T-cell (primary cell): Measurements from ENCODE around the gene VCX2. TPM values are rescaled to one million over a fixed set of nuclear protein-coding genes. Genes with fewer than 3 reads are reported as not detected.
"Not testable (repeated sequence)": the region's sequence is repeated elsewhere in the genome, so short reads cannot be mapped to it uniquely, and the experiment has no call there.

Experiments
- ATAC-seq, 4 experiments: fragments of 200-7000 bp in 3 of 4; fragments of 150-1000 bp in 1 of 4; cut with Tn5 transposase; replicated peaks in 1 of 4; 1 replicate in 3 of 4; 2 replicates in 1 of 4; pipeline ENCODE4 v1.10.0; 2021; ENCODE audit warnings: moderate library complexity in 3 of 4, mild to moderate bottlenecking in 2 of 4, moderate number of reproducible peaks in 1 of 4
- CTCF ChIA-PET, 2 donors: fragments of 300-600 bp; sonication (Branson Sonifier 250); formaldehyde crosslinking; loops; one replicate each; lab custom pipeline; 2022; ENCODE audit warnings: antibody characterized with exemption in 2 of 2; lab: Charles Lee
- POLR2A ChIA-PET, 2 donors: fragments of 300-600 bp; sonication (Branson Sonifier 250); formaldehyde crosslinking; loops; one replicate each; lab custom pipeline; 2022; ENCODE audit warnings: antibody characterized with exemption in 2 of 2; lab: Charles Lee
- DNase-seq, 35 experiments: peaks; one replicate each; pipeline versions ENCODE4 v3.0.0 to v3.0.0-alpha.2; 2013 to 2023
- H3K27ac ChIP-seq: one replicate; pipeline ENCODE4 v1.5.1; 2013; ENCODE audit warnings: low read length
- H3K27me3 ChIP-seq, 2 experiments: replicated peaks in 1 of 2; 1 replicate in 1 of 2; 2 replicates in 1 of 2; pipeline versions ENCODE4 v1.6.1 to v1.7.0; 2013; ENCODE audit warnings: low read length in 1 of 2, mixed read lengths in 1 of 2; ENCODE audit not compliant: control insufficient read depth in 2 of 2, insufficient read depth in 2 of 2; ENCODE audit errors: extremely low read depth in 1 of 2
- H3K36me3 ChIP-seq, 2 donors: 1 replicate in 1 of 2; 2 replicates in 1 of 2; pipeline versions ENCODE4 v1.6.1 to v1.7.0; 2013; ENCODE audit warnings: low read length in 1 of 2; ENCODE audit not compliant: control insufficient read depth in 2 of 2, insufficient read depth in 1 of 2; ENCODE audit errors: extremely low read depth in 1 of 2
- H3K4me1 ChIP-seq, 2 experiments: 1 replicate in 1 of 2; 2 replicates in 1 of 2; pipeline versions ENCODE4 v1.6.1 to v1.7.0; 2013; ENCODE audit warnings: low read length in 2 of 2, mixed read lengths in 1 of 2; ENCODE audit not compliant: insufficient read depth in 2 of 2, control insufficient read depth in 1 of 2; ENCODE audit errors: extremely low read depth in 1 of 2
- H3K4me3 ChIP-seq, 2 donors: 1 replicate in 1 of 2; 2 replicates in 1 of 2; pipeline versions ENCODE4 v1.5.1 to v1.7.0; 2013; ENCODE audit warnings: mild to moderate bottlenecking in 2 of 2, low read length in 1 of 2, moderate library complexity in 1 of 2; ENCODE audit not compliant: control insufficient read depth in 1 of 2; ENCODE audit errors: extremely low read depth in 1 of 2
- H3K9me3 ChIP-seq: 2 replicates; pipeline ENCODE4 v1.7.0; 2013
- H3K27ac Mint-ChIP-seq, 2 donors: one replicate each; pipeline ENCODE4 v1.8.0; 2020 to 2021; ENCODE audit warnings: mild to moderate bottlenecking in 2 of 2, mixed read lengths in 2 of 2
- H3K27me3 Mint-ChIP-seq, 2 donors: one replicate each; pipeline ENCODE4 v1.8.0; 2021 to 2022; ENCODE audit warnings: mixed read lengths in 2 of 2
- H3K36me3 Mint-ChIP-seq: one replicate; pipeline ENCODE4 v1.8.0; 2021; ENCODE audit warnings: mixed read lengths
- H3K4me1 Mint-ChIP-seq, 3 donors: one replicate each; pipeline ENCODE4 v1.8.0; 2020 to 2022; ENCODE audit warnings: mixed read lengths in 3 of 3, mild to moderate bottlenecking in 1 of 3
- H3K4me3 Mint-ChIP-seq, 3 donors: one replicate each; pipeline ENCODE4 v1.8.0; 2020 to 2022; ENCODE audit warnings: mild to moderate bottlenecking in 3 of 3, mixed read lengths in 3 of 3, moderate library complexity in 3 of 3
- H3K9me3 Mint-ChIP-seq, 3 donors: one replicate each; pipeline ENCODE4 v1.8.0; 2020 to 2022; ENCODE audit warnings: mixed read lengths in 3 of 3
- WGBS: methylation state at CpG from one replicate; pipeline ENCODE4 v1.1.5; 2013; ENCODE audit warnings: missing lambda C conversion rate; ENCODE audit not compliant: insufficient coverage; 5-methylcytosine and 5-hydroxymethylcytosine counted together
- total RNA-seq, 35 experiments: library from RNA in 6 of 35; stranded (reverse) in 6 of 35; fragments of 120-200 nt in 1 of 35; gene quantifications; one replicate each; pipeline versions ENCODE4 v1.2.1 to v1.2.4 and lab custom pipeline; 2013 to 2026

The VCX2 gene
- total RNA-seq, 5 donors from 2014 or later (not counting 1 experiment from before 2014, with no cell fraction given), result not detected

DNA sequence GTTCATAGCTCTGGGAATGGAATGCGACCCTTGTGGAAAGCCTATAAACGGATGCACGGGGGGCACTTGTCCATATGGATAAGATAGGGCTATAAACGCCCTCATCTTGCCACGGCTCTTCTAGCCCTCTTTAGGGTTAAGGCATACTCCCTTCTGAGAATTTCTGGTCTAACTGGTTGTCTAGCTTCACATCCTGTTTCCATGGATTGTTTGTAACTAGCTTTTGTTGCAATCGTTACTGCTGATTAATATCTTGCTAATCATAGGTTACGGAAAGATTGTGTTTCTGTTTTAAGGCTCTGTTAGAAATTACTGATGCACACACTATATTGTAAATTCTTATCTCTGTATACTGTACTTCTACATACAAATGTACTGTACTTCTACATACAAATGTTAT is 17.1 kb downstream of the VCX2 start:
- H3K27me3 ChIP-seq, H3K27ac Mint-ChIP-seq, DNase-seq, H3K4me3 ChIP-seq, H3K36me3 ChIP-seq, H3K36me3 Mint-ChIP-seq, H3K4me3 Mint-ChIP-seq, ATAC-seq, CTCF ChIA-PET, POLR2A ChIA-PET, H3K27me3 Mint-ChIP-seq, H3K4me1 Mint-ChIP-seq, H3K9me3 ChIP-seq, H3K4me1 ChIP-seq, H3K27ac ChIP-seq: not testable (repeated sequence)
- peaks cover 17 to 27% (median 19%) of the 10 kb centered on the region in 3 donors for H3K9me3 Mint-ChIP-seq
- no CpG with 5 or more reads among the region's 7 CpGs for WGBS

DNA sequence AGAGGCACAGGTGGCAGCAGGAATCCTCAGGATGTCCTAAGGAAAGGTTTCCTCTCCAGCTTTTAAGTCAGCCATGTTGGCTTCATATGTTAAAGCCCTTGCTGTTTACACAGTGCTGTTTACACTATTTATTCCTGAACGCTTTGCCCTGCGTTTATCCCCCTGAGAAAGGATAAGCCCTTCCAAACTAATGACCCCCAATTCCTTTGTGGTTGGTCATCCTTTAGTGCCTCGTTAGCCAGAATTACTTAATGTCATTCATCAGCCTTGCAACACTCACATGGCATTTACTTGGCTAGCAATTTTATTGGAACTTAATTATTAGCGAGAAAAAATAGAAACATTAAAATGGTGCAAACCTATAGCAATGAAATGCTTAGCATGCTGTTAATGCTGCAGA is 23.8 kb downstream of the VCX2 start:
- DNase-seq (no peak), ATAC-seq (no peak)
- no peak overlapping the region for H3K4me3 Mint-ChIP-seq
- POLR2A ChIA-PET, result no interaction called here
- Histone ChIP-seq H3K36me3 (no peaks in the 10 kb centered on the region), H3K4me1 (no peaks in the 10 kb centered on the region), H3K27me3 (no peaks in the 10 kb centered on the region), H3K9me3 (peaks cover 2% of the 10 kb centered on the region), H3K4me3 (no peak overlapping the region), H3K27ac (no peak overlapping the region)
- H3K27ac Mint-ChIP-seq, result no peak overlapping the region
- no peaks in the 10 kb centered on the region for H3K36me3 Mint-ChIP-seq
- 100% methylated on average over 2 of the region's 4 CpGs for WGBS
- H3K9me3 Mint-ChIP-seq, result peaks cover 19 to 36% (median 22%) of the 10 kb centered on the region in 3 donors
- CTCF ChIA-PET, result no interaction called here
- no peaks in the 10 kb centered on the region for H3K4me1 Mint-ChIP-seq
- H3K27me3 Mint-ChIP-seq, result no peaks in the 10 kb centered on the region

DNA sequence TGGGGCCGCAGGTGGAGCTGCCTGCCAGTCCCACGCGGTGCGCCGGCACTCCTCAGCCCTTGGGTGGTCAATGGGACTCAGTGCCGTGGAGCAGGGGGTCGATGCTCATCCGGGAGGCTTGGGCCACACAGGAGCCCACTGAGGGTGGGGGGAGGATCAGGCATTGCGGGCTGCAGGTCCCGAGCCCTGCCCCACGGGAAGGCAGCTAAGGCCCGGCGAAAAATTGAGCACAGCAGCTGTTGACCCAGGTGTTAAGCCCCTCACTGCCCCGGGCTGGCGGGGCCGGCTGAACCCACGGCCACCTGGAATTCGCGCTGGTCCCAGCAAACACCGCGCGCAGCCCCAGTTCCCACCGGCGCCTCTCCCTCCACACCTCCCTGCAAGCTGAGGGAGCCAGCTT is 26.1 kb downstream of the VCX2 start:
- Histone ChIP-seq H3K4me1 (no peaks in the 10 kb centered on the region), H3K4me3 (no peak overlapping the region), H3K9me3 (peaks cover 2% of the 10 kb centered on the region), H3K27me3 (no peaks in the 10 kb centered on the region), H3K27ac (no peak overlapping the region), H3K36me3 (no peaks in the 10 kb centered on the region)
- H3K4me1 Mint-ChIP-seq, result no peaks in the 10 kb centered on the region
- ATAC-seq, result no peak
- ChIA-PET POLR2A (no interaction called here), CTCF (no interaction called here)
- H3K36me3 Mint-ChIP-seq, result no peaks in the 10 kb centered on the region
- peaks cover 9 to 22% (median 10%) of the 10 kb centered on the region in 3 donors for H3K9me3 Mint-ChIP-seq
- no peak overlapping the region for H3K4me3 Mint-ChIP-seq
- H3K27ac Mint-ChIP-seq, result no peak overlapping the region
- DNase-seq, result no peak
- H3K27me3 Mint-ChIP-seq, result no peaks in the 10 kb centered on the region
- WGBS, result 100% methylated on average over 6 of the region's 24 CpGs

DNA sequence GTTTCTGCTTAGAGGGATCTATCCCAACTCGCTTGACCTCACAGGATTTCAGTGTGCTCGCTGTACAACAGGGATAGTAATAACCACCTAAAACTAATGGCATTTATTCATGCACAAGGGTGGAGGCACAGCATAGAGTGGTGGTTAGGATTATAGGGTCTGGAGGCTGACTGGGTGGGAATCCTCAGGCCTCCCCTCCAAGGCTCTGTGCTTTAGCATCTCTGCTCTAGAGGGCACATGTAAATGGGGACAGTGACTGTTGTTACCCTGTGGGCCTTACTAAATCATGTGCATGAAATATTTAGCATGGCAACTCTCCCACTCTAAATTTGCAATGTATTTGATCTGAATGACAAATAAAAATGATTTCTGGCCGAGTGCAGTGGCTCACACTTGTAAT is 29.2 kb downstream of the VCX2 start:
- ATAC-seq, result no peak
- no CpG with 5 or more reads among the region's 3 CpGs for WGBS
- no peaks in the 10 kb centered on the region for H3K9me3 ChIP-seq
- H3K4me3 ChIP-seq, result no peak overlapping the region
- peaks cover 0 to 4% (median 2%) of the 10 kb centered on the region in 3 donors for H3K9me3 Mint-ChIP-seq
- CTCF ChIA-PET, result no interaction called here
- POLR2A ChIA-PET, result no interaction called here
- no peaks in the 10 kb centered on the region for H3K36me3 ChIP-seq
- H3K27ac ChIP-seq, result no peak overlapping the region
- no peaks in the 10 kb centered on the region for H3K4me1 Mint-ChIP-seq
- H3K27me3 ChIP-seq, result no peaks in the 10 kb centered on the region
- H3K4me1 ChIP-seq, result no peaks in the 10 kb centered on the region
- no peaks in the 10 kb centered on the region for H3K27me3 Mint-ChIP-seq
- no peak for DNase-seq
- H3K4me3 Mint-ChIP-seq, result no peak overlapping the region
- no peaks in the 10 kb centered on the region for H3K36me3 Mint-ChIP-seq
- H3K27ac Mint-ChIP-seq, result no peak overlapping the region

DNA sequence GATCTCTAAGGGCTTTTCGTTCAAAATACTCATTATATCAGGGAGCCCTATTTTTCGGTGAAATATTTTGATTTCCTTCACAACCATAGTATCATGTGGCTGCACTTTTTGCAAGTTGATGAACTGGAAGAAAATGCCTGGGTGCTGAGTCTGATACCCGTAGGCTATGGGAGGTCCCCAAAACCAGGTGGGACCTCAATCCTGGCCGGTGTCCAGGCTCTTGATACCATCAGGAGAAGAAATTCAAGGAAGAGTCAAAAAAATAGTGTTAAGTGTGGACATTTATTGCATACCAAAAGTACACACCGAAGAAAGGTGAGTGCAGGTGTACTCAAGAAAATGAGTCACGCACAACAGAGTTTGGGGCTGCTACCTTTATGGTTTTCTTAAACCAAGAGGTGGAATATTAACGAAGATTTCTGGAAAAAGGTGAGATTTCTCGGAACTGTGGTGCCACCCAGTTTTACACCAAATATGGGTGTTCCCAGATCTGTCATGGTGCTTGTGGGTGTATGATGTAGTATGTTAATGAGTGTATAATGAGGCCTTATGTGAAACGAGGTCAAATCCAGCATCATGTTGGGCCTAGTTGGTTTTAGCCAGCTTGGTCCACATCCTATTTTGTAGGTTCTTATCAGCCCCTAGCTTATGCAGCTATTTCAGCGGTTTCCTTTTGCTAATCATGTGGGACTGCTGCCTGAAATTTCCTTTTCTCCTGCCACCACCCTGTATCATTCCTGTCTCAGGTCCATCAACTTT is 29.9 kb downstream of the VCX2 start:
- ChIA-PET POLR2A (no interaction called here), CTCF (no interaction called here)
- no peak for DNase-seq
- Histone ChIP-seq H3K27ac (no peak overlapping the region), H3K27me3 (no peaks in the 10 kb centered on the region), H3K36me3 (no peaks in the 10 kb centered on the region), H3K9me3 (no peaks in the 10 kb centered on the region), H3K4me3 (no peak overlapping the region), H3K4me1 (no peaks in the 10 kb centered on the region)
- Mint-ChIP-seq H3K36me3 (no peaks in the 10 kb centered on the region), H3K4me1 (no peaks in the 10 kb centered on the region), H3K27ac (no peak overlapping the region), H3K27me3 (no peaks in the 10 kb centered on the region), H3K4me3 (no peak overlapping the region), H3K9me3 (peaks cover 0 to 4% (median 0%) of the 10 kb centered on the region in 3 donors)
- 88% methylated on average over 5 of the region's 10 CpGs for WGBS
- no peak for ATAC-seq

DNA sequence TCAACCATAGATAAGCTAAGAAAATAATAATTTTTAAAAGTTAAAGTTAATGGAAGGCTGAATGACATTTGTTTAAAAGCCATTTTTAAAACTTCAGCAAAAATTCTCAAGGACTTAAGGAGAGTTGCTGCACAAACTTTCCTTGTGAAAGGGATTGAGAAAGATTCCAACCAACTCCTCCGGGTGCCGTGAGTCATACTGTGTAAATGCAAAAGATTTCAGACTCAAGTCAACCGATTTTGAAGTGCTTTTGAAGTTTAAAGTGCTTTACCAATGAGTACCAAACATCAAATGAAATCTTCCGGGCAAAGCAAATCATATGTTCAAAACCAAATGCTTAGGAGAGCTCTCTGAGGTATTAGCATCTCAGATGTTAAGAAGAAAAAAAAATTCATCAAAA is 31.4 kb downstream of the VCX2 start:
- Mint-ChIP-seq H3K27me3 (no peaks in the 10 kb centered on the region), H3K4me3 (no peak overlapping the region), H3K9me3 (peaks cover 0 to 6% (median 0%) of the 10 kb centered on the region in 3 donors), H3K4me1 (no peaks in the 10 kb centered on the region), H3K36me3 (no peaks in the 10 kb centered on the region), H3K27ac (no peak overlapping the region)
- H3K36me3 ChIP-seq, result no peaks in the 10 kb centered on the region
- no peak overlapping the region for H3K4me3 ChIP-seq
- ATAC-seq (no peak), DNase-seq (no peak)
- no peaks in the 10 kb centered on the region for H3K4me1 ChIP-seq
- H3K27me3 ChIP-seq, result no peaks in the 10 kb centered on the region
- ChIA-PET POLR2A (interaction anchor here in 1 of 2 donors (0.6 kb wide), 1 partner anchor 25 kb away, joined by 3 read pairs; no protein-coding TSS in a partner anchor), CTCF (interaction anchor here in 1 of 2 donors (0.6 kb wide), 1 partner anchor 1161 kb away, joined by 3 read pairs; no protein-coding TSS in a partner anchor)
- H3K27ac ChIP-seq, result no peak overlapping the region
- 100% methylated on average over 2 of the region's 4 CpGs for WGBS
- no peaks in the 10 kb centered on the region for H3K9me3 ChIP-seq
